RWPE2 (cell line): Measurements from ENCODE around the gene IL22RA1.

Experiments used
- ATAC-seq: fragments of 200-7000 bp; cut with Tn5 transposase; 3 replicates; pipeline ENCODE4 v1.9.1; 2021; ENCODE audit warnings: low read depth
- DNase-seq: peaks from one replicate; pipeline ENCODE4 v3.0.0-alpha.2; 2020; ENCODE audit warnings: low spot score
- H3K27ac ChIP-seq: fragments of 450-650 bp; 2 replicates; pipeline ENCODE4 v1.5.1; 2017; ENCODE audit warnings: mild to moderate bottlenecking; ENCODE audit not compliant: poor library complexity, severe bottlenecking
- H3K27me3 ChIP-seq: fragments of 250-450 bp; sonication (Bioruptor Pico); 2 replicates; pipeline ENCODE4 v1.5.1; 2021; ENCODE audit warnings: mild to moderate bottlenecking, moderate library complexity; ENCODE audit not compliant: insufficient read depth, poor library complexity, severe bottlenecking
- H3K36me3 ChIP-seq: fragments of 250-450 bp; sonication (Bioruptor Pico); 2 replicates; pipeline ENCODE4 v1.5.1; 2020; ENCODE audit warnings: low read depth, mild to moderate bottlenecking, moderate library complexity
- H3K4me1 ChIP-seq: fragments of 250-450 bp; sonication (Bioruptor Pico); 2 replicates; pipeline ENCODE4 v1.5.1; 2021; ENCODE audit warnings: mild to moderate bottlenecking, moderate library complexity; ENCODE audit not compliant: insufficient read depth, poor library complexity, severe bottlenecking
- H3K4me3 ChIP-seq: fragments of 250-450 bp; sonication (Bioruptor Pico); 2 replicates; pipeline ENCODE4 v1.5.1; 2021; ENCODE audit warnings: mild to moderate bottlenecking, moderate library complexity; ENCODE audit not compliant: severe bottlenecking
- H3K9me3 ChIP-seq: fragments of 250-450 bp; sonication (Bioruptor Pico); 2 replicates; pipeline ENCODE4 v1.5.1; 2021; ENCODE audit warnings: mild to moderate bottlenecking, moderate library complexity; ENCODE audit not compliant: severe bottlenecking
- TF ChIP-seq, protein P1 (sequence below): fragments of 450-650 bp; IDR thresholded peaks from one replicate; pipeline ENCODE4 v1.5.1; 2017; ENCODE audit warnings: mild to moderate bottlenecking, moderate library complexity; ENCODE audit not compliant: poor library complexity, severe bottlenecking

The IL22RA1 gene

DNA sequence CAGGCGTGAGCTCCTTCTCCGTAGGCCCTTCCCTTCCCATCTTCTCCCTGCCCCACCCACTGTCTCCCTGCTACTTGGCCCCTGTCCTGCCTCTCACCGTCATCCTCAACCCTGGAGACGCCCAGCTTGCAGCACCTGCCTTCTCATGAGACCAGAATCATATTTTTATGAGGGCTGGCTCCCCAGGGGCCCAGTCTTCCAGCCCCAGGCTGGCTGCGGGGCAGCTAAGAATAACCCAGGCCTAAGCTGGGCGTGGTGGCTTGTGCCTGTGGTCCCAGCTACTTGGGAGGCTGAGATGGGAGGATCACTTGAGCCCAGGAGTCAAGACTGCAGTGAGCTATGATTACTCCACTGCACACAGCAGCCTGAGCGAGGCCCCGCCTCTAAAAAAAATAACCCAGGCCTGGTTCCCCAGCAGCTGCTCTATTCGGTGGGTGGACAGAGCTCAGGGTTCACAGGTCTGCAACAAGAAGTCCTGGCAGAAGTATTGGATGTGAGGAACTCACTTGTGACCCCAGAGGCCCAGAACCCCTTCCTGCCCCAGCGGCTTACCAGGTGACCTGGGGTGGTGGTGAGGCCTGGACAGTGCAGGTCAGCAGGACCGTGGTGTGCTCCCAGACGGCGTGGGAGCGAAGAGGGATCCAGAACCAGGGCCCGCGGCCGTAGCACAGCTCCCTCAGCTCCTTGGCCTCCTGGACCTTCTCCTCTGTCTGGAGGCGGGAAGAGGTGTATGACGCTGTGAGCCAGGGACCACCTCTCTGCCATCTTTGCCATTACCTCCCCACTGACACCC lies 37.4 kb downstream of the IL22RA1 start:
- no peak for DNase-seq
- Histone ChIP-seq H3K36me3 (no peaks in the 10 kb centered on the region), H3K27me3 (no peaks in the 10 kb centered on the region), H3K27ac (no peak overlapping the region), H3K4me1 (peaks cover 12% of the 10 kb centered on the region), H3K9me3 (no peaks in the 10 kb centered on the region), H3K4me3 (no peak overlapping the region)
- no peak for ATAC-seq
- TF ChIP-seq, protein P1, sequence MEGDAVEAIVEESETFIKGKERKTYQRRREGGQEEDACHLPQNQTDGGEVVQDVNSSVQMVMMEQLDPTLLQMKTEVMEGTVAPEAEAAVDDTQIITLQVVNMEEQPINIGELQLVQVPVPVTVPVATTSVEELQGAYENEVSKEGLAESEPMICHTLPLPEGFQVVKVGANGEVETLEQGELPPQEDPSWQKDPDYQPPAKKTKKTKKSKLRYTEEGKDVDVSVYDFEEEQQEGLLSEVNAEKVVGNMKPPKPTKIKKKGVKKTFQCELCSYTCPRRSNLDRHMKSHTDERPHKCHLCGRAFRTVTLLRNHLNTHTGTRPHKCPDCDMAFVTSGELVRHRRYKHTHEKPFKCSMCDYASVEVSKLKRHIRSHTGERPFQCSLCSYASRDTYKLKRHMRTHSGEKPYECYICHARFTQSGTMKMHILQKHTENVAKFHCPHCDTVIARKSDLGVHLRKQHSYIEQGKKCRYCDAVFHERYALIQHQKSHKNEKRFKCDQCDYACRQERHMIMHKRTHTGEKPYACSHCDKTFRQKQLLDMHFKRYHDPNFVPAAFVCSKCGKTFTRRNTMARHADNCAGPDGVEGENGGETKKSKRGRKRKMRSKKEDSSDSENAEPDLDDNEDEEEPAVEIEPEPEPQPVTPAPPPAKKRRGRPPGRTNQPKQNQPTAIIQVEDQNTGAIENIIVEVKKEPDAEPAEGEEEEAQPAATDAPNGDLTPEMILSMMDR, result no peak

- DNase-seq, result no peak
- TF ChIP-seq, protein P1, result no peak
- peaks cover 12% of the 10 kb centered on the region for H3K4me1 ChIP-seq
Observed at GRCh38 chr1:24104854-24105253, 38.1 kb downstream of the IL22RA1 start.

GRCh38 chr1:24103879-24104278 lies 39.1 kb downstream of the IL22RA1 start:
- H3K27me3 ChIP-seq, result no peaks in the 10 kb centered on the region
- peaks cover 10% of the 10 kb centered on the region for H3K4me1 ChIP-seq
- no peaks in the 10 kb centered on the region for H3K36me3 ChIP-seq
- H3K27ac ChIP-seq, result no peak overlapping the region
- no peaks in the 10 kb centered on the region for H3K9me3 ChIP-seq
- DNase-seq (no peak), ATAC-seq (no peak)
- H3K4me3 ChIP-seq, result no peak overlapping the region
- TF ChIP-seq, protein P1, result no peak

More at GRCh38 chr1:24104854-24105253, 38.1 kb downstream of the IL22RA1 start:
- no peaks in the 10 kb centered on the region for H3K9me3 ChIP-seq
- H3K27ac ChIP-seq, result no peak overlapping the region
- H3K36me3 ChIP-seq, result no peaks in the 10 kb centered on the region
- no peak for ATAC-seq
- no peaks in the 10 kb centered on the region for H3K27me3 ChIP-seq
- H3K4me3 ChIP-seq, result no peak overlapping the region

- H3K36me3 ChIP-seq, result no peaks in the 10 kb centered on the region
- ATAC-seq, result no peak
Observed at GRCh38 chr1:24103408-24103807, 39.5 kb downstream of the IL22RA1 start.

More at GRCh38 chr1:24103408-24103807, 39.5 kb downstream of the IL22RA1 start:
- Histone ChIP-seq H3K4me3 (no peak overlapping the region), H3K27me3 (no peaks in the 10 kb centered on the region), H3K4me1 (peaks cover 5% of the 10 kb centered on the region), H3K27ac (no peak overlapping the region), H3K9me3 (no peaks in the 10 kb centered on the region)
- TF ChIP-seq, protein P1, result no peak
- no peak for DNase-seq
